Measurements from ENCODE around the gene LTBP2. TPM values are rescaled to one million over a fixed set of nuclear protein-coding genes. Genes with fewer than 3 reads are reported as not detected.

The LTBP2 gene
- total RNA-seq, 3 donors from 2014 or later (not counting 1 experiment from before 2014, with no cell fraction given): 2.1 to 3.7 (median 3.0) TPM

DNA sequence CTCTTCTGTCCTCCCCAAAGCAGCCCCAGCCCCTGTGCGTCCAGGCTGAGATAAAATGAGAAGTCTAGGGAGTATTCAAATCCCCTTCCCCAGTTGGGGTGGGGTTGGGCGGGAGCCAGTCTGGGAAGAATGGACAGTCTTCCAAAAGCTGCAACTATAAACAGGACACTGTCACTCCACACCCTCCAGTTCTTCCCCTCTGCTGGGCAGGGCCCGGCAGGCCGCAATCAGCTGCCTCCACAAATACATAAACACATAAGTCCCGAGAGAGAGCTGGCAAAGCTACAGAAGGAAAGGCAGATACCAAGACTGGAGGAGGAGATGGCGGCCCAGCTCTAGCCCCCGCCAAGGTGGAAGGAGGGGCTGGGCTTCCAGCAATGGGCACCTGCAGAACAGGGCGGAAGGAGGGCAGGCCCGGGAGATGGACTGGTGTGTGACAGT lies 12.7 kb downstream of the LTBP2 start:
- H3K27ac Mint-ChIP-seq: no peak overlapping the region
- Histone ChIP-seq H3K27ac (ENCODE audit: low read length) (no peak overlapping the region), H3K4me1 (ENCODE audit: control insufficient read depth, insufficient read depth, low read length) (no peaks in the 10 kb centered on the region), H3K36me3 (ENCODE audit: control insufficient read depth, insufficient read depth, low read length) (no peaks in the 10 kb centered on the region), H3K4me3 (ENCODE audit: low read length) (no peak overlapping the region), H3K27me3 (ENCODE audit: control insufficient read depth, insufficient read depth, low read length) (no peaks in the 10 kb centered on the region), H3K9me3 (ENCODE audit: control insufficient read depth, insufficient read depth, low read length) (no peaks in the 10 kb centered on the region)
- ATAC-seq (no peak), DNase-seq (no peak)
- no peaks in the 10 kb centered on the region for H3K36me3 Mint-ChIP-seq
- H3K9me3 Mint-ChIP-seq: no peaks in the 10 kb centered on the region
- no peaks in the 10 kb centered on the region for H3K4me1 Mint-ChIP-seq
- no peak overlapping the region for H3K4me3 Mint-ChIP-seq
- H3K27me3 Mint-ChIP-seq (ENCODE audit: low read depth in 2 of 2): peaks cover 9 to 14% of the 10 kb centered on the region in 2 donors
- 87% methylated on average over 8 of the region's 9 CpGs for WGBS (ENCODE audit: insufficient coverage)
- TF ChIP-seq CTCF (IDR thresholded peaks at IDR 0.05): no peak
- intact Hi-C loops (cut with micrococcal nuclease): no loop called here

DNA sequence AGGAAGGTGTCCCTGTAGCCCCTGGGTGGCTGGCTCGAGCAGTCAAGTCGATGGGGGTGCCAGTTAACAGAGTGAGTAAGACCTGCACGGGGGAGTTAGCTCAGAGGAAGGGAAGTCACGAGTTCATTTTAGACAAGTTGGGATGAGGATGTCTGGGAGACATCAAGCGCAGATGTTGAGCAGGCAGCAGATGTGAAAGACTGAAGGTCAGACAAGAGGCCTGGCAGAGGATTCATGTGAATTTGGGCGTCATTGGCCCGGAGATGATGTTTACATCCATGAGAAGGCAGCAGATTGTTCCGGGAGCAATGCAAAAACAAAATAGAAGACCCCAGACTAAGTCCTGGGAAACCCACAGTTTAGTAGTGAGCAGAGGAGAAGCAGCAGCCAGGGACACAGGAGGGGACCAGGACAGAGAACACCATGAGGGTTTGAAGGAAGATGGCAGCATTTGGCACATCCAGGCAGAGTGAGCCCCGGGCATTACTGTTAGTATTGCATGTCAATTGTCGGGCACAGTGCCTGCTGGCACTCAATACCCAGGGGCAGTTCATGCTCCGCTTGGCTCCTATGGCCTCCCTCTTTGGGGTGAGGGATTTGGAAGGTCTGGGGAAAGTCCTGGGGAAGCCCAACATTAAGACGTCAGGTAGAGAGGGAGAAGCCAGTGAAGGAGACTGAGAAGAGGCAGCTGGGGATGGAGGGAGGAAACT lies 15.1 kb downstream of the LTBP2 start:
- no peaks in the 10 kb centered on the region for H3K36me3 Mint-ChIP-seq
- peaks cover 7% of the 10 kb centered on the region for H3K4me1 ChIP-seq (ENCODE audit: control insufficient read depth, insufficient read depth, low read length)
- ATAC-seq (no peak), DNase-seq (no peak)
- H3K9me3 ChIP-seq (ENCODE audit: control insufficient read depth, insufficient read depth, low read length): no peaks in the 10 kb centered on the region
- no peak overlapping the region for H3K27ac Mint-ChIP-seq
- 90% methylated on average over 11 of the region's 12 CpGs for whole genome bisulfite sequencing (ENCODE audit: insufficient coverage)
- H3K36me3 ChIP-seq (ENCODE audit: control insufficient read depth, insufficient read depth, low read length): no peaks in the 10 kb centered on the region
- H3K4me1 Mint-ChIP-seq: no peaks in the 10 kb centered on the region
- H3K4me3 ChIP-seq (ENCODE audit: low read length): no peak overlapping the region
- intact Hi-C loops (cut with micrococcal nuclease): no loop called here
- no peaks in the 10 kb centered on the region for H3K27me3 ChIP-seq (ENCODE audit: control insufficient read depth, insufficient read depth, low read length)
- H3K4me3 Mint-ChIP-seq: no peak overlapping the region
- H3K27me3 Mint-ChIP-seq (ENCODE audit: low read depth in 2 of 2): peaks cover 9 to 24% of the 10 kb centered on the region in 2 donors
- H3K9me3 Mint-ChIP-seq: no peaks in the 10 kb centered on the region
- H3K27ac ChIP-seq (ENCODE audit: low read length): no peak overlapping the region
- TF ChIP-seq CTCF (IDR thresholded peaks at IDR 0.05): no peak

- Mint-ChIP-seq H3K4me1 (no peaks in the 10 kb centered on the region), H3K27me3 (ENCODE audit: low read depth in 2 of 2) (peaks cover 9 to 38% of the 10 kb centered on the region in 2 donors), H3K4me3 (no peak overlapping the region), H3K9me3 (no peaks in the 10 kb centered on the region), H3K36me3 (no peaks in the 10 kb centered on the region), H3K27ac (no peak overlapping the region)
- H3K4me1 ChIP-seq (ENCODE audit: control insufficient read depth, insufficient read depth, low read length): peaks cover 7% of the 10 kb centered on the region
- H3K36me3 ChIP-seq (ENCODE audit: control insufficient read depth, insufficient read depth, low read length): no peaks in the 10 kb centered on the region
- H3K4me3 ChIP-seq (ENCODE audit: low read length): no peak overlapping the region
- no peaks in the 10 kb centered on the region for H3K9me3 ChIP-seq (ENCODE audit: control insufficient read depth, insufficient read depth, low read length)
- no peak for TF ChIP-seq CTCF (IDR thresholded peaks at IDR 0.05)
- intact Hi-C loops (cut with micrococcal nuclease): no loop called here
- DNase-seq: no peak
- no peak overlapping the region for H3K27ac ChIP-seq (ENCODE audit: low read length)
- no peak for ATAC-seq
- H3K27me3 ChIP-seq (ENCODE audit: control insufficient read depth, insufficient read depth, low read length): no peaks in the 10 kb centered on the region
- 92% methylated on average over 15 of the region's 15 CpGs for WGBS (ENCODE audit: insufficient coverage)
Observed at GRCh38 chr14:74595006-74595735, 16.9 kb downstream of the LTBP2 start.
